Esophagus muscularis mucosa (tissue), 4 donors: ENCODE measurements around the gene KAZN. TPM values are rescaled to one million over a fixed set of nuclear protein-coding genes. Genes with fewer than 3 reads are reported as not detected.
A peak's percentile ranks its signal among the peaks of the same experiment; 100 is the strongest.

Experiments used
- DNase-seq: peaks from one replicate; pipeline ENCODE4 v3.0.0-alpha.2; 2017; ENCODE audit errors: extremely low spot score
- H3K27ac ChIP-seq, 4 donors: fragments of 200-600 bp; sonication (generic); replicated peaks in 1 of 4; 1 replicate in 3 of 4; 2 replicates in 1 of 4; pipeline ENCODE4 v1.5.1; 2016 to 2019; ENCODE audit warnings: mild to moderate bottlenecking in 1 of 4
- H3K27me3 ChIP-seq, 4 donors: fragments of 200-600 bp; sonication (generic); one replicate each; pipeline versions ENCODE4 v1.5.1 to v1.6.0; 2016 to 2019
- H3K36me3 ChIP-seq, 4 donors: fragments of 200-600 bp; sonication (generic); one replicate each; pipeline ENCODE4 v1.5.1; 2016 to 2019
- H3K4me1 ChIP-seq, 4 donors: fragments of 200-600 bp; sonication (generic); one replicate each; pipeline ENCODE4 v1.5.1; 2016 to 2019
- H3K4me3 ChIP-seq, 4 donors: fragments of 200-600 bp; sonication (generic); 1 replicate in 2 of 4; 2 replicates in 2 of 4; pipeline ENCODE4 v1.5.1; 2016 to 2019; ENCODE audit warnings: mild to moderate bottlenecking in 4 of 4, moderate library complexity in 1 of 4
- H3K9me3 ChIP-seq, 4 donors: fragments of 200-600 bp; sonication (generic); 1 replicate in 3 of 4; 2 replicates in 1 of 4; pipeline ENCODE4 v1.5.1; 2016 to 2019
- EP300 ChIP-seq: sonication (generic); formaldehyde crosslinking; IDR thresholded peaks from one replicate; pipeline ENCODE4 v1.6.1; 2017; ENCODE audit warnings: antibody characterized with exemption
- POLR2A ChIP-seq: fragments of 450-650 bp; IDR thresholded peaks from one replicate; pipeline ENCODE4 v1.6.1; 2017; ENCODE audit warnings: antibody characterized with exemption, moderate library complexity, mild to moderate bottlenecking, low read depth
- POLR2AphosphoS5 ChIP-seq, 2 donors: sonication (generic); formaldehyde crosslinking; IDR thresholded peaks; one replicate each; pipeline ENCODE4 v1.6.1; 2017; ENCODE audit warnings: antibody characterized with exemption in 2 of 2
- WGBS: methylation state at CpG from one replicate; pipeline ENCODE4 v1.1.5; 2018; 5-methylcytosine and 5-hydroxymethylcytosine counted together
- intact Hi-C: fragments of 100-400 bp; cut with DNase I; formaldehyde crosslinking; loops from one replicate; pipeline ENCODE4 v1.15.1; 2023
- total RNA-seq, 4 donors: library from RNA; depleted of rRNA; stranded (reverse); fragments of >200 nt; gene quantifications; one replicate each; pipeline versions ENCODE4 v1.1.0 to v1.2.1, GENCODE V29; 2016
- TF ChIP-seq, protein P1 (sequence below), 3 experiments: fragments of 200-600 bp in 2 of 3; fragments of 450-650 bp in 1 of 3; sonication (generic) in 2 of 3; IDR thresholded peaks; one replicate each; pipeline ENCODE4 v1.5.1; 2017 to 2019; ENCODE audit warnings: antibody characterized with exemption in 3 of 3, mild to moderate bottlenecking in 2 of 3, moderate library complexity in 1 of 3

KAZN gene
- total RNA-seq, 4 donors from 2014 or later, result 9.9 to 14.1 (median 11.9) TPM

DNA sequence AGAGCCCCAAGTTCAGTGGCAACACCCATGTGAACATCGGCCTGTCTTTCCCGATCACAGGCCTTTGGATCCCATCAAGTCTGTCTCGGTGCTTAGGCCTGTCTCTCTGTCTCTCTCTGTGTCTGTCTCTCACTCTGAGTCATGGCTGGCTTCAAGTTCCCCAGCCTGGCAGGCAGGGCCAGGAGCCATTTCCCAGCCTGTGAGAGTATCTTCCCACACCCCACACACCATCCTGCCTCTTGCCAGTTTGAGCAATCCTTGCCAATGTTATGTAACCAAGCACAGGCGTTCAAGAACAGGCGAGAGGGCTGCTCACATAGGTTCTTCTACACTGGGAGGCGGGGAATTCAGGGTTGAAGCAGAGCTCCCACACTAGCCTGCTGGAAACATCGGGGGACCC, 485.1 kb downstream of the KAZN start:
- no peak overlapping the region for H3K4me3 ChIP-seq
- H3K36me3 ChIP-seq, result no peaks in the 10 kb centered on the region
- H3K9me3 ChIP-seq, result no peaks in the 10 kb centered on the region
- intact Hi-C loops, result no loop called here
- WGBS, result 91% methylated on average over 7 of the region's 7 CpGs
- DNase-seq, result no peak
- no peaks in the 10 kb centered on the region for H3K27me3 ChIP-seq
- H3K27ac ChIP-seq, result no peak overlapping the region
- H3K4me1 ChIP-seq, result peaks cover 0 to 1% (median 0%) of the 10 kb centered on the region in 4 donors
- no peak for TF ChIP-seq POLR2AphosphoS5 (IDR thresholded peaks at IDR 0.05)
- no peak for TF ChIP-seq EP300
- TF ChIP-seq POLR2A, result no peak
- TF ChIP-seq, protein P1, sequence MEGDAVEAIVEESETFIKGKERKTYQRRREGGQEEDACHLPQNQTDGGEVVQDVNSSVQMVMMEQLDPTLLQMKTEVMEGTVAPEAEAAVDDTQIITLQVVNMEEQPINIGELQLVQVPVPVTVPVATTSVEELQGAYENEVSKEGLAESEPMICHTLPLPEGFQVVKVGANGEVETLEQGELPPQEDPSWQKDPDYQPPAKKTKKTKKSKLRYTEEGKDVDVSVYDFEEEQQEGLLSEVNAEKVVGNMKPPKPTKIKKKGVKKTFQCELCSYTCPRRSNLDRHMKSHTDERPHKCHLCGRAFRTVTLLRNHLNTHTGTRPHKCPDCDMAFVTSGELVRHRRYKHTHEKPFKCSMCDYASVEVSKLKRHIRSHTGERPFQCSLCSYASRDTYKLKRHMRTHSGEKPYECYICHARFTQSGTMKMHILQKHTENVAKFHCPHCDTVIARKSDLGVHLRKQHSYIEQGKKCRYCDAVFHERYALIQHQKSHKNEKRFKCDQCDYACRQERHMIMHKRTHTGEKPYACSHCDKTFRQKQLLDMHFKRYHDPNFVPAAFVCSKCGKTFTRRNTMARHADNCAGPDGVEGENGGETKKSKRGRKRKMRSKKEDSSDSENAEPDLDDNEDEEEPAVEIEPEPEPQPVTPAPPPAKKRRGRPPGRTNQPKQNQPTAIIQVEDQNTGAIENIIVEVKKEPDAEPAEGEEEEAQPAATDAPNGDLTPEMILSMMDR (IDR thresholded peaks at IDR 0.05), result no peak

DNA sequence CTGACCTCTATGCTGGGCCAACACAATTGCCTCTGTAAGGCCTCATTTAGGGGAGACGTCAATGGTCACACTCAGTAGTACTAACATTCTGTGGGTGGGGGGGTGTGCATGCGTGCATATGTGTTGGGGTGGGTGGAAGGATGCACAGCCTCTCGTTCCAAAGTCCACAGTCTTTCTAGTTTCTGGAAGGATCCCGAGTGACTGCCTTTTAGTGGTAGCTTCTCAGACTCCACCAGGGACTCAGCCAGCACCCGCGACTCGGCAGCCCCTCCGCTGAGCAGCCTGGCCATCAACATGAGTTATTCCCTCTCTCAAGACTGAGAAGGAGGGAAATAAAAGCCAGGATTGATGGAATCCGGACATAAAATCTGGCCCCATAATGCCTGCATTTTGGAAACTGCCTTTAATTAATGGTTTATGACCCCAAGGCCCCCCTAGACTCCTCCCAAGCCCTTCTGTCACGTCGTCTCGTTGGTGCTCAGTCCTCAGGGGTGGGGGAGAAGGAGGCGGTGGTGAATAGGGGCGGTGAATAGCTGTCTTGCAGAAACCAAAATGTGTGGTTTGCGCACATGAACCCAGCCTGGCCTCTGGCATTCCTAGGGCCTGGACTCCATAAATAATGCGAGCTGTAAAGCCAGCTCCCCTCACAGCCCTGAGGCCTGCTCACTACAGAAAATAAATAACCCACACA, 489.9 kb downstream of the KAZN start:
- Histone ChIP-seq H3K36me3 (no peaks in the 10 kb centered on the region), H3K9me3 (no peaks in the 10 kb centered on the region), H3K4me3 (no peak overlapping the region), H3K4me1 (peaks cover 3 to 9% (median 6%) of the 10 kb centered on the region in 4 donors), H3K27ac (no peak overlapping the region), H3K27me3 (no peaks in the 10 kb centered on the region)
- DNase-seq, result no peak
- TF ChIP-seq, protein P1 (IDR thresholded peaks at IDR 0.05), result no peak
- no peak for TF ChIP-seq POLR2AphosphoS5 (IDR thresholded peaks at IDR 0.05)
- intact Hi-C loops, result no loop called here
- WGBS, result 73% methylated on average over 16 of the region's 16 CpGs

DNA sequence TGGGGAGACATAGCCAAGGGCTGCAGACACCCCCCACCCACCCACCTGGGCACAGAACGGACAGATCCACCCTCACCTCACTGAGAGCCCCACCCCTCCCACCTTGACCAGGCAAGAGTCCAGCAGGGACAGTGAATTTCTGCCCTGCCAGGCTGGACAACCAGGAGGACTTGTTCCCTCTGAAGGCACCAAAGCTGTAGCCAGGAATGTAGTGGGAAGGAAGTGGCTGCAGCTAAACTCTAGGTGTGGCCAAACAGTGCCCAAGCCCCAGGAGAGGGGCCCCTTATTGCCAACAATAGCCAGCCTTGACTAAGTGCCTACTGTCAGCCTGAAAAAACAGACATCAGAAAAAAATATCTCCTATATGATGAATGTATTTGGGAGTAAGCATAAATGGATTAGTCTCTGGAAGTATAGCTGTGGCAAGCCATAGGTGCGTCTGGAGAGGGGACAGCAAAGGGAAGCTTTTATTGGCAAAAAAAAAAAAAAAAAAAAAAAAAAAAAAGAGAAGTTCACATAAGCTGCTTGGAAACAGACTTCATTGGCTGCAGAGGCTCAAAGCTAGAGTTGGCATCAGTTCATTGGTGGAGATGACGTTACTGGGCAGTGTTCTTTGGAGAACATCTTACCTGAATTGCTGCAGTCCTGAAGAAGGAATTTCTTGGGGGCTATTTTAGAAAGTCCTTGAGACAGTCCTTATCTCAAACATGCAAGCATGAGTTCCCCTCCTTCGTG, 490.9 kb downstream of the KAZN start:
- Histone ChIP-seq H3K9me3 (no peaks in the 10 kb centered on the region), H3K4me3 (no peak overlapping the region), H3K36me3 (no peaks in the 10 kb centered on the region), H3K4me1 (peaks cover 3 to 9% (median 6%) of the 10 kb centered on the region in 4 donors), H3K27ac (no peak overlapping the region), H3K27me3 (no peaks in the 10 kb centered on the region)
- WGBS, result 78% methylated on average over 4 of the region's 4 CpGs
- TF ChIP-seq, protein P1 (IDR thresholded peaks at IDR 0.05), result no peak
- TF ChIP-seq EP300 (no peak), POLR2AphosphoS5 (IDR thresholded peaks at IDR 0.05) (no peak), POLR2A (no peak)
- no peak for DNase-seq
- intact Hi-C loops, result no loop called here

DNA sequence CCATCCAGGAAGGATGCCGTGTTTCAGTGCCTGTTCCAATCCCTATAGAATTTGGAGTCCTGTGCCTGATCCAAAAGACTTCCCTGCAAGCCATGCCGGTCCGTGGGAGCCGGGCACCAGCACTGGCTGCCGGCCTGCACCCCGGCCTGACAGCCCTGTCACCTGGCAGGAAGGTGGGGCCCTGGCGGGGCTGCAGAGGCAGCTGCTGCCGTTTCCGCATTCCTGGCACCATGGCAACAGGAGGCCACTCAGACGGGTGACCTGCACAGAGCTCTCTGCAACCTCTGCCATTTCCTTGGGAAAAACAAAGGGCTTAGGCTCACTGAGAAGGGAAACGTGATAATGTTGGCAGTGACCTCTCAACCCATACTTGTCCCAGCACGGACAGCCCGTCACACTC, 491.9 kb downstream of the KAZN start:
- H3K27me3 ChIP-seq, result no peaks in the 10 kb centered on the region
- H3K4me3 ChIP-seq, result no peak overlapping the region
- no peak overlapping the region for H3K27ac ChIP-seq
- no peaks in the 10 kb centered on the region for H3K9me3 ChIP-seq
- H3K36me3 ChIP-seq, result no peaks in the 10 kb centered on the region
- DNase-seq, result no peak
- 74% methylated on average over 2 of the region's 13 CpGs for WGBS
- intact Hi-C loops, result no loop called here
- peaks cover 3 to 9% (median 6%) of the 10 kb centered on the region in 4 donors for H3K4me1 ChIP-seq
- TF ChIP-seq EP300 (no peak), POLR2AphosphoS5 (IDR thresholded peaks at IDR 0.05) (peak in 1 of 2 donors; percentile 21), POLR2A (no peak)
- TF ChIP-seq, protein P1 (IDR thresholded peaks at IDR 0.05), result no peak
